ENCODE data around the gene HDGFL3.
A peak's percentile ranks its signal among the peaks of the same experiment; 100 is the strongest.
"Not testable (repeated sequence)": the region's sequence is repeated elsewhere in the genome, so short reads cannot be mapped to it uniquely, and the experiment has no call there.

Gene HDGFL3

DNA sequence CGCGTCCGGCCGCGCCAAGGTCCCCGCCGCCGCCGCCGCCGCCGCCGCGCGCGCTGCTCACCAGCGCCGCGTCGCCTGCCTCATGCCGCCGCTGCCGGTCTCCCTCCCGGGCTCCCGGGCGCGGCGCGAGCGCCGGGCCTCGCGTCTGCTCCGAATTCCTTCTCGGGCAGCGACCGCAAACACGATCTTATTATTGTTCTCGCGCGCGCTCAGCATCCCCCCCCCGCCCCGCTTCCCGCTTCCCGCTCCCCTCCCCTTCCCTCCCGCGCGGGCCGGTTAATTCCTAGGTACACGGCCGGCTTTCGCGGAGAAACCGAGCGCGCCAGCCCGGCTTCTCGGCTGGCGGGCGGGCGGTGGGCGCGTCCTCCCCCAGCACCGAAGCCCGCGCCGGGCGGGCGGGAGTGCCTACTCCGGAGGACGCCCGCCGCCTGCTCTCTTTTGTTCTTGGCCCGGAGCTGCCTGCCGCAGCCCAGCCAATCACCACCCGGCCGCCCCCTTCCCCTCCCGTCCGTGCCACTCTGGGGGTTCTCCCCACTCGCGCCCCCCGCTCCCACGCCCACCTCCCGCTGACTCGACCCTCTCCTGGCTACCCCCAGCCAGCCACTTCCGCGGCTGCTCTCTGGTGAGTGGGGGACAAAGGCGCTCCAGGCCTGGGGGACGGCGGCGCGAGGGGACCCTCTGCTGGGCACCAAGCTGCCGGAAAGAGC, at the start of gene HDGFL3:
Gene HDGFL3 (minus strand): TSS at position 164 of the 707 bp plus-strand sequence. CDS start 409 bp downstream, outside the sequence.
- DNase-seq (ENCODE audit: low spot score) = peak; percentile 36

DNA sequence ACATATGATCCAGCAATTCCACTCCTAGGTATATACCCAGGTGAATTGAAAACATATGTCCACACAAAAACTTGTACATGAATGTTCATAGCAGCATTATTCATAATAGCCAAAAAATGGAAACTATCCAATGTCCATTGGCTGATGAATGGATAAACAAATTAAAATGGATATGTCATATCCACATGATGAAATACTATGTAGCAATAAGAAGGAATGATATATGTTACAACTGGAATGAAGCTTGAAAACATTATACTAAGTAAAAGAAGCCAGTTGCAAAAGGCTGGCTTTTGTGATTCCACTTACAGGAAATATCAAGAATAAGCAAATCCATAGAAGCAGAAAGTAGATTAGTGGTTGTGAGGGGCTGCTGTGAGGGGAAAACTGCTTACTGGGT, 43.2 kb upstream of the HDGFL3 start:
- no peak for DNase-seq (ENCODE audit: low spot score)

DNA sequence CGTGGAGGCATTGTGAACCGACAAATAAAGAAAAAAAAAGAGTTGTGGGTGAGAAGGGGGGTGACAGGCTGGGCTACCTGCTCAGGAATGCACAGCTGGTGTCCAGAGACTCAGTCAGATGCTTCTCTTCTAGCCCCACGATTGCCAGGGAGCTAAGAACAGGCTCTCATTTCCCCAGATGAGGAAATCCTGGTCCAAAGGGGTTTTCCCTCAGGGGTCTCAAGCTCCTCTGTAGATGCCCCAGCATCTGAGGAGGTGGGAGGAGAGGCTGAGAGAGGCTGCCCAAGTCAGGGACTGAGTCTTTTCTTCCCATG, 41.4 kb upstream of the HDGFL3 start:
- no peak for DNase-seq (ENCODE audit: low spot score)

DNA sequence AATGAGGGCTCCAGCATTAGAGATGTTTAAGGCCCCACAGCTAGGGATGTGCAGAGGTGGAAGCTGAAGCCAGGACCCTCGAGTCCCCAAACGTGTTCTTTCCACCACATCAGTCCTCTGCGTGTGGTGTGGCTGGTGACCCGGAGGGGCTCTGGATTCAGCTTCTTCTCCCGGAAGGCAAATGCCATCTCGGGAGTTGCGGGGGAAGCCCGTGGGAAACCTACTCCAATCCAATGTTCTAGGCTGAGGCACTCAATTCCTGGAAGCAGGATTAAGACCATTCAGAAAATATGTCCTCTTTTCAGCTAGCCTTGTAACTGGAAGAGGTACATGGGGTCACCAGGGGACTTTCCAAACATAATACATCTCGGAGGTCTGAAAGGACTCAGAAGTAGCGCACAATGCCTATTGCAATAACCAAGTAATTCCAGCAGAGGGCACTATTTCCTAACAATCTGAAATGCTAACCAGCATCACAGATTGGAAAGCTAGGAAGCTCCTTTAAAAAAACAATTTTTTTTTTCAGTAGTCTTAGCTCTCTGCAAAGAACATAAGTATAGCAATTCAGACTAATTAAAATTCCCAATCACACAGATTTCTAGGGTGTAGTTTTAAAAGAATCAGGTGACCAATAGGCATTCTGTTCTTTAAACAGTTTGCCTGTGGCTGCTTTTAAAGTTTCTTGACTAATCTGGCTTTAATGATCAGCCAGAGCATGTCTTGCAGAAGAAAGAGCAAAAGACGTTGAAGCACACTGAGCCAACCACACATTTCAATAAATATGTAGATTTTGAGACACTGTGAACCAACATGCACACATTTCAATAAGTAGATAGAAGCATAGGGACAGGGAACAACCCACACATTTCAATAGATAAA, 40.8 kb upstream of the HDGFL3 start:
- DNase-seq (ENCODE audit: low spot score) = peak; percentile 21

DNA sequence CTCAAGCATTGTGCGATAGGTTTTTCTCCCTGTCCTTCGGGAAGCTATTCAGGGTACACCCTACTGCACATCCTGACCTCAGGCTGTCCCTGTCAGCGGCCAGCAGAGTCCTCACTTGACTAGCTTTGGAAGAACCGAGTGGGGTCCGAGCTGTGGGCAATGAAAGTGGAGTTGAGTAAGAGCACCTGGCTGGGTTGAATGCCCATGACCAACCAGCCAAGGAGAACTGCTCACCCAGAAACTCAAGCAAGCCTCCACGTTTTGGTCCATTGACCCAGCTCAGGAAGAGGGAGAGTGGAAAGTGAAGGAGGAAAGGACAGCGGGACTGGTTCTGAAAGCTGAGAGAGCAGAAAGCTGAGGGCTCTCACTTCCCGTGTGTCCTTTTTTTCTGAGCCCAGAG, 36.0 kb upstream of the HDGFL3 start:
- no peak for DNase-seq (ENCODE audit: low spot score)

DNA sequence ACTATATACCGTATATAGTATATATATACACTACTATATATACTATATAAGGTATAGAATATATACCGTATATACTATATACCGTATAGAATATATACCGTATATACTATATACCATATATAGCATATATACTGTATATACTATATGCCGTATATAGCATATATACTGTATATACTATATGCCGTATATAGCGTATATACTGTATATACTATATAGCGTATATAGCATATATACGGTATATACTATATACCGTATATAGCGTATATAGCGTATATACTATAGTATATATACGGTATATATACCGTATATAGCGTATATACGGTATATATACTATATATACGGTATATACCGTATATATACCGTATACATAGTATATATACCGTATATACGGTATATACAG, 22.6 kb upstream of the HDGFL3 start:
- no peak for DNase-seq (ENCODE audit: low spot score)

DNA sequence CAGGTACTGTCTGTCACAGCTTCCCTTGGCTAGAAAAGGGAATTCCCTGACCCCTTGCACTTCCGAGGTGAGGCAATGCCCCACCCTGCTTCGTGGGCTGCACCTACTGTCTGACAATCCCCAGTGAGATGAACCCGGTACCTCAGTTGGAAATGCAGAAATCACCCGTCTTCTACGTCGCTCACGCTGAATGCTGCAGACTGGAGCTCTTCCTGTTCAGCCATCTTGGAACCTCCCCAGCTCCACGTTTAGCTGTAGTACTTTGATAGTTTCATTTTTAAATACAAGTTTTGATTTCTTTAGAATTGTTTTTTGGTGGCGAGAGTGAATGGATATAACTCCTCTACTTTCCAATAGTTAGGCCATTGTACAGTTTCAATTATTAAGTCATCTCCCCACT, 17.8 kb upstream of the HDGFL3 start:
- no peak for DNase-seq (ENCODE audit: low spot score)

DNA sequence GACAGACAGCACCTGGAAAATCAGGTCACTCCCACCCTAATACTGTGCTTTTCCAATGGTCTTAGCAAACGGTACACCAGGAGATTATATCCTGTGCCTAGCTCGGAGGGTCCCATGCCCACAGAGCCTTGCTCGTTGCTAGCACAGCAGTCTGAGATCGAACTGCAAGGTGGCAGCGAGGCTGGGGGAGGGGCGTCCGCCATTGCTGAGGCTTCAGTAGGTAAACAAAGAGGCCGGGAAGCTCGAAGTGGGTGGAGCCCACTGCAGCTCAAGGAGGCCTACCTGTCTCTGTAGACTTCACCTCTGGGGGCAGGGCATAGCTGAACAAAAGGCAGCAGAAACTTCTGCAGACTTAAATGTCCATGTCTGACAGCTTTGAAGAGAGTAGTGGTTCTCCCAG, 14.2 kb upstream of the HDGFL3 start:
- not testable (repeated sequence) for DNase-seq (ENCODE audit: low spot score)

DNA sequence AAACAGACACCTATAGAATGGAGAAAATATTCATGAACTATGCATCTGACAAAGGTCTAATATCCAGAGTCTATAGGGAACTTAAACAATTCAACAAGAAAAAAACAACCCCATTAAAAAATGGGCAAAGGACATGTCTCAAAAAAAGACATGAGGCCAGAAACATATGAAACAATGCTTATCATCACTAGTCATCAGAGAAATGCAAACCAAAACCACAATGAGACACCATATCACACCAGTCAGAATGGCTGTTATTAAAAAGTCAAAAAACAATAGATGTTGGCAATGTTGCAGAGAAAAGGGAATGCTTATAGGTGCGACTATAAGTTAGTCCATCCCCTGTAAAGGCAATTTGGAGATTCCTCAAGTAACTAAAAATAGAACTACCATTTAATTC, 11.4 kb upstream of the HDGFL3 start:
- DNase-seq (ENCODE audit: low spot score) = no peak

DNA sequence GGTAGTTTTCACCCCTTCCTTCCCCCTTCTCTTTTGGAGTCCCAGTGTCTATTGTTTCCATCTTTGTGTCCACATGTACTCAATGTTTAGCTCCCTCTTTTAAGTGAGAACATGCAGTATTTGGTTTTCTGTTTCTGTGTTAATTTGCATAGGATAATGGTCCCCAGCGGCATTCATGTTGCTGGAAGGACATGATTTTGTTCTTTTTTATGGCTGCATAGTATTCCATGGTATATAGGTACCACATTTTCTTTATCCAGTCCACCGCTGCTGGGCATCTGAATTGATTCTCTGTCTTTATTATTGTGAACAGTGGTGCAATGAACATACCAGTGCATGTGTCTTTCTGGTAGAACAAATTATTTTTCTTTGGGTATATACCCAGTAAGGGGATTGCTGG, 7.7 kb upstream of the HDGFL3 start:
- no peak for DNase-seq (ENCODE audit: low spot score)

DNA sequence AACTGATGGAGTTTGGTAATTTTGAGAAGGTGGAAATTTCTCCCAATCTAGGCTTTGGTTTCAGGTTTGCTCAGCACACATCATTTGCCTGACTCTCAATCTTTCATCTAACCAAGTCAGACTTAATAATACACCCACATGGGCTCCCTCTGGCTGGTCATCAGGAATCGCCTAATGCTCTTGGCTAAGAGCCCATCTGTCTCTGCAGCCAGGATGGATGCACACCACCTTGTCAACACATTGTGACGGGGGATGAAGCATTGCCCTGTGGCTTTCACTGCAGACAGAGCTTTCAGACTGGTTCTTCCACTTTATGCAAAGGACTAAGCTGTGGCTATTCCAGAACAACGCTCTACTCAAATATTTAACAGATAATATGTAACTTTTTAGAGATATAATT, 3.0 kb upstream of the HDGFL3 start:
- DNase-seq (ENCODE audit: low spot score) = no peak

DNA sequence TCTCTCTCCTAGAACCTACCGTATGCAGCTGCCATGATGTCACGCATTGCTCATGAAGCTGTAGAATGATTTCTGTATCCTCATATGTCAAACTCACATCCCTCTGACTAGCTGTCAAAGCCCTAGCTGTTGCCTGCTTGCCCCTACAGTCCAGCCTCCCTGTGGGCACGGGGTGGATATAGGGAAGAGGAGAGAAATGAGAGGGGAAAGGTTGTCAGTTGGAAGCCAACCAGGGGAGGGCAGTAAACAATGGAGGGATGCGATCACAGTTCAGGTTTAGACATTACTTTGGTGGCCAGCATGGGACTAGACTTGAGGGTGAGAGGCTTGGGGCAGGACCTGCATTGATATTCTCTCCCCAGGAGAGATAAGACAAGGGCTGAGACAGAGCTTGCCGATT, 1.7 kb upstream of the HDGFL3 start:
- no peak for DNase-seq (ENCODE audit: low spot score)

DNA sequence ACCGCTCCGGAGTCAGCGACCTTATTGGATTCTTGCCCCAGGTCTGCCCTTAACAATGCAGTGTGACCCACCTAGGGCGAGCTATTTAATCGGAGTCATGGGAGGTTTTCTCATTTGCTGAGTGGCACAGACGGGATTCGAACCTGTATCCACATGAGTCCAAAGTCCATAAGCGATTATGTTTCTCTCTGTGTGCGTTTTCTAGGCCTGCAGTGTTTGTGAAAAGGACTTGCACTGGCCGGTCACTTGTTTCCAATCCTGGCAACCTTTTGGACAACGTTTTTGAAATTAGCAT, 691 bp upstream of the HDGFL3 start:
- DNase-seq (ENCODE audit: low spot score) = peak; percentile 28

DNA sequence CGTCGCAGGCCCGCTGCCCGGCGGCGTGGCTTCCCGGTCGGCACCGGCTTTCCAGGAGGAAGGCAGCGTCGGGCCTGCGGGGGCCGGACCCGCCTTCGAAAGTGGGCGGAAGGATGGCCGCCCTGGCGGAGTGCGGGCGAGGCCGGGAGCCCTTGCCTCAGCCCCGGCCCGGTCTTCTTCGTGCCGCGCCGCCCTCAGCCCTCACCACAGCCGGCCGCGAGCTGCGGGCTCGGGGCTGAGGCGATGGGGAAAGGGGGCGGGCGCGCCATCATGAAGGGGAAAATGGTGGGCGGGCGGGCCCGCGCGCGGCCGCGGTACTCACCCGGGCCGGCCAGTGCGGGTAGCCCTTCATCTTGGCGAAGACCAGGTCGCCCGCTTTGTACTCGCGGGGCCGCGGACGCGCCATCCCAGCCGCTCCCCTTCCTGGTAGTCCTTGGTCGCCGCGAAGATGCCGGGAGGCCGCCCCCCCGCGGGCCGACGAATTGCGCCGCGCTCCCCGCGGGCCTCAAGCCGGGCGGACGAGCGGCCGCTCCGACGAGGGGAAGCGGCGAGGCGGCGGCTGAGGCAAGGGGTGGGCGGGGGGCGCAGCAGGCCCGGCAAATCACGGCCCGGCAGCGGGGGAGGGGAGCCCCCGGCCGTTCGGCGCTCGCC, 489 bp downstream of the HDGFL3 start:
- no peak for DNase-seq (ENCODE audit: low spot score)

DNA sequence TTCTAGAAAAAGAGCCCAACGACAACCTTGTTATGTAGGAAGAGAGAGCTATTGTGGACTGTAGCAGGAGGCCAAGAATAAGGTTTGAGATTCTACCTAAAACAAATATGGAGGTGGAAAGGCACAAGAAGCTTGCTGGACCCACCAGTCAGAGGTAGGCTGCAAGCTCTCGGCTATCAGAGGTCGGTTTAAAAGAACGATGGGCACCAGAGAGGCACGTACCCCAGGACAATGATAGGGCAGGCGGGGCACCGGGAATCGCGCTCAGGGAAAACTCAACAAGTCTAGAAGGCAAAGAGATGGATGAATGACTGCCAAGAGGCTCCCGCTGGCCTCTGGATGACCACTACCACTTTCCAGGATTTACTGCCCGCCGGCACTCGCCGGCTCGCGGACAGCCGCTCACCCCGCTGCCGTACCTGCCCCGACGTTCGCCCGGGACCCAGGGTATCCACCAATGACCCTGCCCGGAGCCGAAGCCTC, 1.1 kb downstream of the HDGFL3 start:
- no peak for DNase-seq (ENCODE audit: low spot score)

DNA sequence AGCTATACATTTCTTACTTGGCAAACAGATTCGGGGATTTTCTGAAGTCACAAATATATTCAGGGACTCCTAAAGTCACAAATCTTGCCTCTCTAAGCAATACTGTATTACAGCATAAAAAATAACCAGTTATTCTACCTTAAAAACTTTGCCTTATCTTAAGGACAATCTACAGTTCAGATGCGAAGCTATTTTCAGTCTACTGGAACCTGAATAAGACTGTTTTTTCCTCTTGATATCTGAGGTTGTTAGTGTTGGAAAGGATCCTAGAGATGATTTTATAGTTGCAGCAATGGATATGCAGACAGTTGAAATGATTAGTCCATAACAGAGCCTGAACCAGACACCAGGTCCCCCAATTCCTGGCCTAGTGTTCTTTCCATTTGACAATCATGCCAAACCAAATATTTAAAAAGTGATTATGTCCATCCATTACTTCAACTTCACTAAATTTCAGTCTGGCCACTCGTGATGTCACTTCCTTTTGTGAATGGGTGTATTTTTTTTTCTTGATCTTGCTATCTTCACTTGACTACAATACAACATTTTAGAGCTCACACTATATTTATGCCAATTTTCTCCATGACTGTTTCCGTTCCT, 1.8 kb downstream of the HDGFL3 start:
- DNase-seq (ENCODE audit: low spot score) = no peak

DNA sequence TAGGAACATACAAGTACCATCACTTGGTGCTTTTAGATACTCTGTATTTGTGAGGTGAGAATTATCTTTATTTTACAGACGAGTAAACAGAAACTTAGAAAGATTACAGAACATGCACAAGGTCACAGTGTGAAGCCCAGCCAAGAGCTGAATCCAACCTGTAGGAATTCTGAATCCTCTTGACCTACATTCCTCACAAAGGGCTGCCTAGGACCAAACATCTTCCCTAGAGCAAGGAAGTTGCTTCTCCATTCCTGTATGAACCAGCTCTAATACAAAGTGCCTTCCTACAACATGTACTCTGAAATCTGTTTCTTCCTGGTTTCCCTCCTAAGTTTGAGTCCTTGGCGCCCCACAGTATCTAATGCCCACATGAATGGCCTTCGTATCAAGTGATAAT, 2.9 kb downstream of the HDGFL3 start:
- no peak for DNase-seq (ENCODE audit: low spot score)

DNA sequence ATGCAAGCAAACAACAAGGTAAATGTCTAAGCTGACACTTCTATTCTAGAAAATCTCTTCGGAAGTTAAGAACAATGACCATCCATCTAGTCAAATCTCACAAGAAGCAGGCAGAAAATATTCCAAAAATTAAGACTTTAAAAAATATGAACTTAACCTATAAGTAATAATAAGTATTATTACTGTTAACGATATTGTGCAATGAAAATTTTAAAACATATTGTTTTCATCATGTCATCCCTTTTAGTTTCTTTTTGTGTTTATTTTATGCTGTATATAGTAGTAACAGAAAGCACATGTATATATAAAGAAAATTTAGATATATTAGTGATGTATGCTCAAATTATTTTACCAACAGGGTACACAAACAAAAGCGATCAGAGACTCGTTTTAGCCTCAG, 4.1 kb downstream of the HDGFL3 start:
- DNase-seq (ENCODE audit: low spot score) = no peak

DNA sequence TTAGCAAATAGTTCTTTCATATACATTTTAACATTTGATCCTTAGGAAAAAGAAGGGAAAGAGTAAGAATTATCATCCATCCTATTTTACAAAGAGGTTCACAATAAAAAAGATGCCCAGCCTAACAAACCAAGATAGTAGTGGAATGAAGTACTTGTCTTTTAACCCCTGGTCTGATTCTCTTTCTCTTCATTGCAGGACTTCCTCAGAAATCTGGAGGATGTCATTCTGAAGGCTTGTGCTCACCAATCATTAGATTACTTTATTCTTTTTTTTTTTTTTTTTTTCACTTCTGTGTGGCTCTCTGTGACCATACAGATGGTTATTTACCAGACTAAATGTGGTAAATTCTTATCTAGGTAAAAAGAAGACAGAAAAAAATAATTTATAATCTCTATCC, 7.0 kb downstream of the HDGFL3 start:
- no peak for DNase-seq (ENCODE audit: low spot score)

DNA sequence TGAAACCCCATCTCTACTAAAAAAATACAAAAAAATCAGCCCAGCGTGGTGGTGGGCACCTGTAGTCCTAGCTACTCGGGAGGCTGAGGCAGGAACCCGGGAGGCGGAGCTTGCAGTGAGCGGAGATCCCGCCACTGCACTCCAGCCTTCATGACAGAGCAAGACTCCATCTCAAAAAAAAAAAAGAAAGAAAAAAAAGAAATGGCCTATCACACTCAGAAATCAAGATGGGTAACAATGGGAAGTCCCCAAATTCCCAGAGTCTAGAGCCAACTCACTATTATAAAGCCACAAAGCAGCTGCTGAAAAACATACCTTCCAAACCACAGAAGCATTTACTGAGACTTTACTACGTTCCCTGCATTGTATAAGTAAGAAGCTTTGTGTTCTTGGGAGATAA, 7.5 kb downstream of the HDGFL3 start:
- DNase-seq (ENCODE audit: low spot score) = no peak

DNA sequence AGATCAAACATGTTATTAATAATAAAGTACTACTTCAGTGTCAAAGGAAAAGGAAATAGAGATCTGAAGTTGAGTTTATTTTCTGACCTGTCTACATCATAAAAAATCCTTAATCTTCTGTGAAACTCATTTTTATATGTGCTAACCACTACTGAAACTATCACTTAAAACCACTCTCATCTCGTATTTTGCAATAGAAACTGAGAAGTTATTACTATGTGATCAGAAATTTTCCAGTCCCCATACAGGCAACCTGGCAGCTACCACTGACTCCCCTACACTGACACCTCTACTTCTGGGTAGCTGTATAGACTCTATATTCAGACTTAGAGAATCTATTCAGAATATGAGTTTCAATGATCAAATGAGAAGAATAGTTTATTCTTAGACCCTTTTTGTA, 8.3 kb downstream of the HDGFL3 start:
- no peak for DNase-seq (ENCODE audit: low spot score)

DNA sequence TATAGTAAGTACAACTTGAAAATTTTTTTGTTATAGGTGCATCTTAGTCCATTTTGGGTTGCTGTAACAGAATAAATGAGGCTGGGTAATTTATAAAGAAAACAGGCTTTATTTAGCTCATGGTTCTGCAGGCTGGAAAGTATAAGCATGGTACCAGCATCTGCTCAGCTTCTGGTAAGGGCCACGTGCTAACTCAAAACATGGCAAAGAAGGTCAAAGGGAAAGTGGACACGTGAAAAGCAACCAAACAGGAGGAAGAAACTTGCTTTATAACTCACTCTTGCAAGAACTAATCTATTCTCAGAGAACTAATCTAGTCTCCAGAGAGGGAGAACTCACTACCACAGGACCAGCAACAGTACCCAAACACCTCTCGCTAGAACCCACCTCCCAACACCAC, 9.1 kb downstream of the HDGFL3 start:
- DNase-seq (ENCODE audit: low spot score) = no peak

DNA sequence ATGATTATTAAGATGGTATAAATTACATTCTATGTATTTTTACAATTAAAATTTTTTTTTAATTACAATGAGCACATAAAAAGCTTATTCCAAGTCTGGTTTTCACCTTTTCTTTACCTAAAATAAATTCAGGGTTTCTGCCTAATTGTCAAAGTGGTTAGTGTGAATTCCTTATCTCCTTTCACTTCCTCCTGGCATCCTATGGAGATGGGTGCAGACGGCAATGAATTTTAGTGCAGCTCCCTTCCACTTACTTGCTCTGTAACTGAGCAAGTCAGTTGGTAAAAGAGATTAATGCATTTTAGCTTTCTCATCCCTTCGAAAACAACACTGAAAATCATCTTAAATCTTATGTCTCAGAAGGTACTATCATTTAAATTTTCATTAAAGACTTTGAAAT, 13.1 kb downstream of the HDGFL3 start:
- no peak for DNase-seq (ENCODE audit: low spot score)
